ENCODE measurements around the gene NEGR1.
"Not testable (repeated sequence)": the region's sequence is repeated elsewhere in the genome, so short reads cannot be mapped to it uniquely, and the experiment has no call there.

NEGR1 gene

DNA sequence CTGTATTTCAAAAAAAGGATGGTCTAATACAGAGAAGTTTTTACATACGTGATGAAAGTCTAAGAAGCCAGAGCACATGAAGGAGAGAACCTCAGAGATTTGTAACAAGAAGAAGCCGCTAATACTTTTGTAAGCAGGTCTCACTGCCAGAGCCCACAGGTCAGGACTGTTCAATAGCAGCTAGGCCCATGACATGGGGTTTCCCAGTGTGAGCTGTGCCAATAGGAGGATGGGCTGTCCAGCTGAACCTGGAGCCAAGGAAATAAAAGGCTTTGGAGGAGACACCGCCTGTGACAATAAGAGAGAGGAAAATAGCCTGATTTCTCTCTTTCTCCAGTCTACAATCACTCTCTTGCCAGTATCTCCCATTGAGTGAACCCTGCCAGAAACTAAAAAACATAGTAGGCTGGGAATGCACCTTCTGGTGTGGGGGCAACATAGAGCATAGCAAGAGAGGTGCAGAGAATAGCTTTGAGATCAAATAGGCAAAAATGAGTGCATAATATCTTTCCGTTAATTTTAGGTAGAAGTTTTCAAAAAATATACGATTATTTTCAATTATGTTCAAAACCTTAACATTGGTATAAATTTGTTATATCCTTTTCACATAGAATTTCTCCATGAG lies 360.3 kb downstream of the NEGR1 start:
- Histone ChIP-seq H3K27me3 (ENCODE audit: control insufficient read depth, insufficient read depth, low read length) (no peaks in the 10 kb centered on the region), H3K4me2 (ENCODE audit: low read length) (no peak overlapping the region), H3K4me1 (ENCODE audit: control insufficient read depth, insufficient read depth, low read length) (no peaks in the 10 kb centered on the region), H3K36me3 (ENCODE audit: insufficient read depth, low read length) (no peaks in the 10 kb centered on the region), H3K9ac (ENCODE audit: low read depth, low read length) (no peak overlapping the region), H3K9me3 (replicated peaks; ENCODE audit: low read length) (no peaks in the 10 kb centered on the region), H3K4me3 (ENCODE audit: low read length) (no peak overlapping the region)

DNA sequence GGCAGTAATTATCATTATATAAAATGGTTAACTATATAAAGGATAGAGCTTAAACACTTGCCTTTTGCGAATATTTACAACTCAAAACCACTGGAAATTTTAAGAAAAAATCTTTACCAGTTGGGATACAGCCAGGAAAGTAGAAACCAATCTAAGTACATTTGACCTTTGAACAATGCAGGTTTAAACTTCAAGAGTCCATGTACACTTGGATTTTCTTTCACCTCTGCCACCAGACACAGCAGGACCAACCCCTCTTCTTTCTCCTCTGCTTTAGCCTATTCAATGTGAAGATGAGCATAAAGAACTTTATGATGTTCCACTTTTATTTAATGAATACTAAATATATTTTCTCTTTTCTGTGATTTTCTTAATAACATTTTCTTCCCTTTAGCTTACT lies 361.1 kb downstream of the NEGR1 start:
- no peaks in the 10 kb centered on the region for H3K9me3 ChIP-seq (replicated peaks; ENCODE audit: low read length)

DNA sequence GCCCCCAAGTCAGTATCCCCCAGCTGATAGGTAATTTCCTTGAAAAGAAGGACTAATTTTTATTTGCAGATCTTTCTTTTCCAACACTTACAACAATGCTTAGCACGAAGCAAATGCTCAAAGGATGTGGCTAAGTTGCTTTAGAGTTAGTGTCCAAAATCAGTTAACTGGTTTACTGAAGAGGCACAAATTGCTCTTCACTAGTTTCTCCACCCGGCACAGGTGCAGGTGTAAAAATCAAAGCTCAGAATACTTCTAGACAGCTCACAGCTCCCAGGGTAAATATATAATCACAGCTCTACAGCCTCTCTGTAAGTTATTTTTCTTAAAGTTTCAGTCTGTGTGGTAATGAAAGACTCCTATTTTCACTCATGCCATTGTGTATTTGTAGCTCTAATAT lies 361.8 kb downstream of the NEGR1 start:
- no peak overlapping the region for H3K4me3 ChIP-seq (ENCODE audit: low read length)

More for the DNA sequence above, 361.1 kb downstream of the NEGR1 start:
- H3K4me2 ChIP-seq (ENCODE audit: low read length), result no peak overlapping the region
- no peaks in the 10 kb centered on the region for H3K4me1 ChIP-seq (ENCODE audit: control insufficient read depth, insufficient read depth, low read length)
- no peak overlapping the region for H3K4me3 ChIP-seq (ENCODE audit: low read length)
- H3K36me3 ChIP-seq (ENCODE audit: insufficient read depth, low read length), result no peaks in the 10 kb centered on the region
- H3K9ac ChIP-seq (ENCODE audit: low read depth, low read length), result no peak overlapping the region
- H3K27me3 ChIP-seq (ENCODE audit: control insufficient read depth, insufficient read depth, low read length), result no peaks in the 10 kb centered on the region

DNA sequence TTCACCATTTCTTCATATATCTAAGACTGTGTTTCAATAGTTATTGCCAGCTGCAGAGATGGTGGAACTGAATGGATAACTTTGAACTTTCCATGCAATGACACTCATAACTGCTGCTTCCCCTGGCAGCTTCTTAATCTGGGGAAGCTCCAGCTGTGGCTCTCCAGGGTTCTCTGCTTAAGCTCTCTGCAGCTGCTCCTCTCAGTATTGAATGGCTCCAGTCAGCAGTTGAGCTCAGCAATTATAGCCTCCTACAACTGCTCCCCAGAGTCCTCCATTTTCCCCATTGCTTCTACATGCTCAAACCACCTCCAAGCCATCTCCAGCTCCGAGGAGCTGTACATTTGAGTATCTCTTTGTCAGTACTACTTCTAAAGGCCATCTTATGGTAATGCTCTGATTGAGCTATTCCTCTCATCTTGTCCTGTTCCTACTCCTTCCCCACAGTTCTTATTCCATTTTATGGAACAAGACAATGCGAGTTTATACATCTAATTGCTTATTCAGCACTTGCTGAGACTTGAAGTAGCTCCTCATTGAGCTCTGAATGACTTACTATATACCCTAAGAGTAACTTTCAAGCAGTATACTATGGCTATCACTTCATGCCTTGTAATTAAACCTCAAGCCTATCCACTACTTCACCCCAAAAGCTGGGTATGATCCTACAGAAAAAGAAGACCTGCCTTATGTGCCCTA lies 362.4 kb downstream of the NEGR1 start:
- Histone ChIP-seq H3K36me3 (ENCODE audit: insufficient read depth, low read length) (no peaks in the 10 kb centered on the region), H3K4me1 (ENCODE audit: control insufficient read depth, insufficient read depth, low read length) (no peaks in the 10 kb centered on the region), H3K4me2 (ENCODE audit: low read length) (no peak overlapping the region), H3K4me3 (ENCODE audit: low read length) (no peak overlapping the region), H3K27me3 (ENCODE audit: control insufficient read depth, insufficient read depth, low read length) (no peaks in the 10 kb centered on the region), H3K9ac (ENCODE audit: low read depth, low read length) (no peak overlapping the region), H3K9me3 (replicated peaks; ENCODE audit: low read length) (no peaks in the 10 kb centered on the region)

More for the DNA sequence above, 361.8 kb downstream of the NEGR1 start:
- H3K9ac ChIP-seq (ENCODE audit: low read depth, low read length), result no peak overlapping the region
- no peaks in the 10 kb centered on the region for H3K27me3 ChIP-seq (ENCODE audit: control insufficient read depth, insufficient read depth, low read length)
- no peaks in the 10 kb centered on the region for H3K36me3 ChIP-seq (ENCODE audit: insufficient read depth, low read length)
- H3K4me1 ChIP-seq (ENCODE audit: control insufficient read depth, insufficient read depth, low read length), result no peaks in the 10 kb centered on the region
- H3K4me2 ChIP-seq (ENCODE audit: low read length), result no peak overlapping the region
- H3K9me3 ChIP-seq (replicated peaks; ENCODE audit: low read length), result no peaks in the 10 kb centered on the region

DNA sequence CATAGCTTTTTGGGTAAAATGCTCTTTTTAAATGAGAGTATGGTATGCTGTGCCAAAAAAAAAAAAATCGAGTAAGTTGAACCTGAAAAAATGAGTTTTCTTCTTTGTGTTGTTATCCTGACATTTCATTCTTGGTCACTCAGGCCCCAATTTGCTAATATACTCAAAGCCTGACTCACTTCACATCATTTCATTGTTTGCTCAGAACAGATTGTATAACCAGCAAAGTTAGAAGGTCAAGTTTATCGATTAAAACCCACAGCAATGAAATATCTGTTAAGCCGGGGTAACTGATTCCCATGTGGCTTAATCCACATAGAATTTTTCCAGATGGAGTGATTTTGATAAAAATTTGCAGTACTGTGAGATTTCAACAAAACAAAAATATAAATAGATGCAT lies 363.7 kb downstream of the NEGR1 start:
- Histone ChIP-seq H3K36me3 (ENCODE audit: insufficient read depth, low read length) (no peaks in the 10 kb centered on the region), H3K4me2 (ENCODE audit: low read length) (no peak overlapping the region), H3K27me3 (ENCODE audit: control insufficient read depth, insufficient read depth, low read length) (no peaks in the 10 kb centered on the region), H3K9me3 (replicated peaks; ENCODE audit: low read length) (no peaks in the 10 kb centered on the region), H3K4me3 (ENCODE audit: low read length) (no peak overlapping the region), H3K9ac (ENCODE audit: low read depth, low read length) (no peak overlapping the region), H3K4me1 (ENCODE audit: control insufficient read depth, insufficient read depth, low read length) (no peaks in the 10 kb centered on the region)

DNA sequence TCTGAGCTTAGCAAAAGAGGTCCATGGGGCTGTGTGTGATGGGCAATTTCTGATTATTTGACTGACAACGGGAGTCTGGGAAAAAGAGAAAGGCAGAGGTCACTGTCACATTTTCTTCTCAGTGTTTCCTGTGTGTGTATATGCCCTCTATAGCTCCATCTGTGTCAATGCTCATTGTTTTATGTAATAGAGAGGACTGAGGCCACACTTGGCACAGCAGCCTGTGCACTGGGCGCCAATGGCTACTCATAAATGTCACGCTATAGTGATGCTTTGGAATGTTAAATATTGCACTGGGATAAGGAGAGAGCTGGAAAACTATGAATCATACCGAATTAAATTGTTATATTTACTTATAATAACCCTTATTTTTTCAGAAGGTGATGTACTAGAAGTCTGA lies 365.4 kb downstream of the NEGR1 start:
- H3K4me3 ChIP-seq (ENCODE audit: low read length), result no peak overlapping the region
- H3K4me2 ChIP-seq (ENCODE audit: low read length), result no peak overlapping the region
- no peak overlapping the region for H3K9ac ChIP-seq (ENCODE audit: low read depth, low read length)
- H3K36me3 ChIP-seq (ENCODE audit: insufficient read depth, low read length), result no peaks in the 10 kb centered on the region
- H3K9me3 ChIP-seq (replicated peaks; ENCODE audit: low read length), result no peaks in the 10 kb centered on the region
- H3K27me3 ChIP-seq (ENCODE audit: control insufficient read depth, insufficient read depth, low read length), result no peaks in the 10 kb centered on the region
- H3K4me1 ChIP-seq (ENCODE audit: control insufficient read depth, insufficient read depth, low read length), result no peaks in the 10 kb centered on the region

DNA sequence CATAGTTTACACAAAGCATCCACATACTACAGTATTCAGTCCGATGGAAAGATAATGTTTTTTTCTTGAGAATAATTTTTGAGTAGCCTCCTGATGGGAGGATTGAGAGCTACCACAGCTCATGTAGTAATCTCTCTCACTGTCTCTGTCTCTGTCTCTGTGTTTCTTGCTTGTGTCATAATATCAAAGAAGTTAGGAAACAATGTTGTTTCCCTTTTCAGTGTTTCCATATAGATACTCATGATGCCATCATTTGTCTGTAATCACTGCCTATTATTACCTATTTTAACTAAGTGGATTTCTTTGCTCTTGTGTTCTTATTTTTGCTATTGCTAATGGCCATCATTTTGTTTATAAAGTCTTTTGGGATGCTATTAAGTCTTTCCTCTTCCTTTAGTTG lies 367.7 kb downstream of the NEGR1 start:
- Histone ChIP-seq H3K27me3 (ENCODE audit: control insufficient read depth, insufficient read depth, low read length) (no peaks in the 10 kb centered on the region), H3K4me3 (ENCODE audit: low read length) (no peak overlapping the region), H3K9me3 (replicated peaks; ENCODE audit: low read length) (no peaks in the 10 kb centered on the region), H3K36me3 (ENCODE audit: insufficient read depth, low read length) (no peaks in the 10 kb centered on the region), H3K9ac (ENCODE audit: low read depth, low read length) (no peak overlapping the region), H3K4me1 (ENCODE audit: control insufficient read depth, insufficient read depth, low read length) (no peaks in the 10 kb centered on the region), H3K4me2 (ENCODE audit: low read length) (no peak overlapping the region)

DNA sequence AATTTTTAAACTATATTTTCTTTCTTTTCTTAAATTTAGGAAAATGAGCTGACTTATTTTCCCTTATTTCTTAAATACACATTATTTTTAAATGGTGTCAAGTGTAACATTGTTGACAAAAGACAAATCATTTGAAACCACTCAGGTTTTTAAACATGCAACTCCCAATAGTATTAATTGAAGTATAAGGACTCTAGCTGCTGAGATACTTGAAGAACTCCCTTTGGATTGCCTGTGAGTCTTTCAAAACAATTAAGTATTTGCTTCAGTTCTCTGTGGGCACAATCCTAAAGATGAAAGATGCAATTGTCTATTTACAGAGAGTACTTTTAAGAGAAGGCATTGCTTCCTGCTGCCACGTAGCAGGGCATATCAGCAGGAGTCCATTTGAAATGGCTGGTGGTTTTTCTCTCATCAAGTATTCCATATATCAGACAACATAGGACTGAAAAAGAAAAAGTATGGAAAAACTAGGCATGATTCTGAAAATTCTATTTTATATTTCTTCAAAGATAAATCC lies 373.4 kb downstream of the NEGR1 start:
- Histone ChIP-seq H3K9me3 (replicated peaks; ENCODE audit: low read length) (no peaks in the 10 kb centered on the region), H3K4me1 (ENCODE audit: control insufficient read depth, insufficient read depth, low read length) (no peaks in the 10 kb centered on the region), H3K4me2 (ENCODE audit: low read length) (no peak overlapping the region), H3K4me3 (ENCODE audit: low read length) (no peak overlapping the region), H3K36me3 (ENCODE audit: insufficient read depth, low read length) (no peaks in the 10 kb centered on the region), H3K27me3 (ENCODE audit: control insufficient read depth, insufficient read depth, low read length) (no peaks in the 10 kb centered on the region), H3K9ac (ENCODE audit: low read depth, low read length) (no peak overlapping the region)

DNA sequence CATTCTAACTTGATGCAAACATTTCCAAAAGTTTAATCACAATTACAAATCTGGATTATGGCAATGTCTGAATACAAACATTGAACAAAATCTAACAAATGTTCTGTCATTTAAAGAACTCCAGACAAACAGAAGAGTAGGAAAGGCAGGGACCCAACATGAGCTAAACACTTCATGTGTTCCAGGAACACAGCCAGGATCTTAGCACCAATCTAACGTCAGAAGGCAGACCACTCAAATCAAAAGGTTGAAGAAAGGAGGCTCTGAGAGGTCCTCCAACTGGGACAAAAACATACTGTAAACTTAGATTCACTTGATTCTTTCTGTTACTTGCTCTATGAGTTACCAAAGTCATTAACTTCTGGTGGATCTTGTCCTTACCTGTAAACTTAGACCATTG lies 374.0 kb downstream of the NEGR1 start:
- Histone ChIP-seq H3K9ac (ENCODE audit: low read depth, low read length) (no peak overlapping the region), H3K9me3 (replicated peaks; ENCODE audit: low read length) (no peaks in the 10 kb centered on the region), H3K27me3 (ENCODE audit: control insufficient read depth, insufficient read depth, low read length) (no peaks in the 10 kb centered on the region), H3K4me2 (ENCODE audit: low read length) (no peak overlapping the region), H3K4me3 (ENCODE audit: low read length) (no peak overlapping the region), H3K4me1 (ENCODE audit: control insufficient read depth, insufficient read depth, low read length) (no peaks in the 10 kb centered on the region), H3K36me3 (ENCODE audit: insufficient read depth, low read length) (no peaks in the 10 kb centered on the region)

DNA sequence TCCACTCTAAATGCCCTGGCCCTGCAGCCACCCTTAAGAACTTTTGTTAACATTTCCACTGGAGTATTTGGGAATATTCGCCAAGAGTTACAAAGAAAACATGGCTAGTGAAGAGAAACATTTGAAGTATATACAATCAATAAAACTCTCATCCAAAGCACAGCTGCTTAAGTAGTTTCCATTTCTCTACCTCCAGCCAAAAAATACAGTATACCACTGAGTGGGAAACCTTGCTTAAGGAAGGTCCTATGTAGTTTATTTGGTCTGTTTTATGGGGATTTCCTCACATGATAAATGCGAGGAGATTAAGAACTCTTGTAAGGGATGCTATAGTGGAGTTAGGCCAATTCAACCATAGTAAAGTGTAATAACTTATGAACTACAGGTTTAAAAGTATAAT lies 382.5 kb downstream of the NEGR1 start:
- Histone ChIP-seq H3K27me3 (ENCODE audit: control insufficient read depth, insufficient read depth, low read length) (no peaks in the 10 kb centered on the region), H3K9me3 (replicated peaks; ENCODE audit: low read length) (no peaks in the 10 kb centered on the region), H3K4me1 (ENCODE audit: control insufficient read depth, insufficient read depth, low read length) (no peaks in the 10 kb centered on the region), H3K36me3 (ENCODE audit: insufficient read depth, low read length) (no peaks in the 10 kb centered on the region), H3K9ac (ENCODE audit: low read depth, low read length) (no peak overlapping the region), H3K4me2 (ENCODE audit: low read length) (no peak overlapping the region), H3K4me3 (ENCODE audit: low read length) (no peak overlapping the region)

DNA sequence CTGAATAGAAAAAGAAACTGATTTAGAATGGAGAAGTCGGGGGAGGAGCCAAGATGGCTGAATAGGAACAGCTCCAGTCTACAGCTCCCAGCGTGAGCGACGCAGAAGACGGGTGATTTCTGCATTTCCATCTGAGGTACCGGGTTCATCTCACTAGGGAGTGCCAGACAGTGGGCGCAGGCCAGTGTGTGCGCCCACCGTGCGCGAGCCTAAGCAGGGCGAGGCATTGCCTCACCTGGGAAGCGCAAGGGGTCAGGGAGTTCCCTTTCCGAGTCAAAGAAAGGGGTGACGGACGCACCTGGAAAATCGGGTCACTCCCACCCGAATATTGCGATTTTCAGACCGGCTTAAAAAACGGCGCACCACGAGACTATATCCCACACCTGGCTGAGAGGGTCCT lies 394.2 kb downstream of the NEGR1 start:
- not testable (repeated sequence) for H3K4me1 ChIP-seq (ENCODE audit: control insufficient read depth, insufficient read depth, low read length); H3K9ac ChIP-seq (ENCODE audit: low read depth, low read length); H3K9me3 ChIP-seq (replicated peaks; ENCODE audit: low read length); H3K4me3 ChIP-seq (ENCODE audit: low read length); H3K4me2 ChIP-seq (ENCODE audit: low read length); H3K27me3 ChIP-seq (ENCODE audit: control insufficient read depth, insufficient read depth, low read length); H3K36me3 ChIP-seq (ENCODE audit: insufficient read depth, low read length)

DNA sequence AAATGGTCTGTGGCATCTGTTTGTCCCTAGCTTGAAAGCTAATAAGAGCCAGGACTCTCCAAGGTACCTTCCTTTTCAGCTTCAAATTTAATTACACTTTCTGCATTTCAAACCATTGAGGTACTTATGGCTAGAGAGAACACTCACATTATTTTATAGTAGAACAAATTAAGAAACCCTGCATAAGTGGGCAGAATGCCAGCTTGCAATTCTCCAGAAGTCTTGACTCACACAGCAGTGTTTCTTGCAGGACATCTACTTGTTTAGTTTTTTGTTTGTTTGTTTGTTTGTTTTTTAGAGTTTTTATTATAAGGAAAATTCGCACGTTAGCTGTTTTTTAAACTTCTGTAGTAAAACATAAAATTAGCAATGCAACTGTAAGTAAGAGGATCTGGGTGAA lies 397.2 kb downstream of the NEGR1 start:
- H3K9me3 ChIP-seq (replicated peaks; ENCODE audit: low read length), result no peaks in the 10 kb centered on the region
- peaks cover 3% of the 10 kb centered on the region for H3K4me1 ChIP-seq (ENCODE audit: control insufficient read depth, insufficient read depth, low read length)
- H3K4me3 ChIP-seq (ENCODE audit: low read length), result no peak overlapping the region
- no peaks in the 10 kb centered on the region for H3K36me3 ChIP-seq (ENCODE audit: insufficient read depth, low read length)
- no peak overlapping the region for H3K9ac ChIP-seq (ENCODE audit: low read depth, low read length)
- H3K27me3 ChIP-seq (ENCODE audit: control insufficient read depth, insufficient read depth, low read length), result no peaks in the 10 kb centered on the region
- H3K4me2 ChIP-seq (ENCODE audit: low read length), result no peak overlapping the region
